PFSK-1 (cell line): ENCODE results near the gene LIPC.

ENCODE experiments used
- FOXP2 ChIP-seq: optimal IDR thresholded peaks from 2 replicates; pipeline ENCODE3; 2011; ENCODE audit warnings: borderline replicate concordance, control low read depth, inconsistent platforms; ENCODE audit not compliant: insufficient read depth; ENCODE audit errors: extremely low read length, extremely low read depth
- POLR2AphosphoS5 ChIP-seq: IDR thresholded peaks from 2 replicates; pipeline ENCODE4 v1.6.1; 2012; ENCODE audit warnings: low read depth, mild to moderate bottlenecking, control low read depth, low read length, moderate library complexity
- SIN3A ChIP-seq: IDR thresholded peaks from 2 replicates; pipeline ENCODE4 v1.6.1; 2012; ENCODE audit warnings: mild to moderate bottlenecking, low read length, moderate library complexity, borderline replicate concordance; ENCODE audit not compliant: insufficient read depth
- TAF1 ChIP-seq: IDR thresholded peaks from 2 replicates; pipeline ENCODE4 v1.6.1; 2012; ENCODE audit warnings: low read length, control low read depth, borderline replicate concordance; ENCODE audit not compliant: insufficient read depth
- TF ChIP-seq, protein P1 (sequence below), 2 experiments: IDR thresholded peaks; 2 replicates each; pipeline versions ENCODE4 v1.6.1 to v1.8.0; 2011 to 2012; ENCODE audit warnings: low read depth in 2 of 2, low read length in 2 of 2, control low read depth in 1 of 2, inconsistent platforms in 1 of 2, mild to moderate bottlenecking in 1 of 2, moderate library complexity in 1 of 2; ENCODE audit not compliant: insufficient read depth in 1 of 2

Gene LIPC

DNA sequence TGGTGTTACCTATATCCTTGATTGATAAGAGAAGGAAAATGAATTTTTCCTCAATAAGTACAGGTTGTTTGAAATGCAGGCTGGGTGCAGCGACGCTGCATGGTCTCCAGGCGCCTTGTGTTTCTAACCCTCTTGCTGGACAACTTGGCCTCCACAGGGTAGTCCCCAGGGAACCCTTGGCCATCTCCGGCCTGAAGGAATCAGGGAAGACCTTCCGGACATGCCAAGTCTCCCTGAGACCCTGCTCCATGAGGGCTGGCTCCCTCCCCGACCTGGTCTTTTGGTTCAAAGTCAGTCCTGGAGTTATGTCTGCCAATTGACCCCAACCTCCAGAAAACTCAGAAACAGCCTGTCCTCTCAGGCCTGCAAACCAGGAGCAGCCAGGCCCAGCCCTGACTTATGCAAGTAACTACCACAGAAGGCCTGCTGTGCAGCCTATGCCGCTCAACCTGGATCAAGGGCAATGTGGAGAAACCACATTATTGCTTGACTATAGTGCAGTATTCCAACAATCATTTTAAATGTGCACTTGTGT is 98.3 kb downstream of the LIPC start:
- TF ChIP-seq TAF1 (no peak), FOXP2 (no peak), SIN3A (no peak), POLR2AphosphoS5 (no peak)
- TF ChIP-seq, protein P1, sequence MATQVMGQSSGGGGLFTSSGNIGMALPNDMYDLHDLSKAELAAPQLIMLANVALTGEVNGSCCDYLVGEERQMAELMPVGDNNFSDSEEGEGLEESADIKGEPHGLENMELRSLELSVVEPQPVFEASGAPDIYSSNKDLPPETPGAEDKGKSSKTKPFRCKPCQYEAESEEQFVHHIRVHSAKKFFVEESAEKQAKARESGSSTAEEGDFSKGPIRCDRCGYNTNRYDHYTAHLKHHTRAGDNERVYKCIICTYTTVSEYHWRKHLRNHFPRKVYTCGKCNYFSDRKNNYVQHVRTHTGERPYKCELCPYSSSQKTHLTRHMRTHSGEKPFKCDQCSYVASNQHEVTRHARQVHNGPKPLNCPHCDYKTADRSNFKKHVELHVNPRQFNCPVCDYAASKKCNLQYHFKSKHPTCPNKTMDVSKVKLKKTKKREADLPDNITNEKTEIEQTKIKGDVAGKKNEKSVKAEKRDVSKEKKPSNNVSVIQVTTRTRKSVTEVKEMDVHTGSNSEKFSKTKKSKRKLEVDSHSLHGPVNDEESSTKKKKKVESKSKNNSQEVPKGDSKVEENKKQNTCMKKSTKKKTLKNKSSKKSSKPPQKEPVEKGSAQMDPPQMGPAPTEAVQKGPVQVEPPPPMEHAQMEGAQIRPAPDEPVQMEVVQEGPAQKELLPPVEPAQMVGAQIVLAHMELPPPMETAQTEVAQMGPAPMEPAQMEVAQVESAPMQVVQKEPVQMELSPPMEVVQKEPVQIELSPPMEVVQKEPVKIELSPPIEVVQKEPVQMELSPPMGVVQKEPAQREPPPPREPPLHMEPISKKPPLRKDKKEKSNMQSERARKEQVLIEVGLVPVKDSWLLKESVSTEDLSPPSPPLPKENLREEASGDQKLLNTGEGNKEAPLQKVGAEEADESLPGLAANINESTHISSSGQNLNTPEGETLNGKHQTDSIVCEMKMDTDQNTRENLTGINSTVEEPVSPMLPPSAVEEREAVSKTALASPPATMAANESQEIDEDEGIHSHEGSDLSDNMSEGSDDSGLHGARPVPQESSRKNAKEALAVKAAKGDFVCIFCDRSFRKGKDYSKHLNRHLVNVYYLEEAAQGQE (IDR thresholded peaks at IDR 0.05; ENCODE audit: insufficient read depth in 1 of 2, low read depth in 2 of 2, low read length in 2 of 2) = no peak

DNA sequence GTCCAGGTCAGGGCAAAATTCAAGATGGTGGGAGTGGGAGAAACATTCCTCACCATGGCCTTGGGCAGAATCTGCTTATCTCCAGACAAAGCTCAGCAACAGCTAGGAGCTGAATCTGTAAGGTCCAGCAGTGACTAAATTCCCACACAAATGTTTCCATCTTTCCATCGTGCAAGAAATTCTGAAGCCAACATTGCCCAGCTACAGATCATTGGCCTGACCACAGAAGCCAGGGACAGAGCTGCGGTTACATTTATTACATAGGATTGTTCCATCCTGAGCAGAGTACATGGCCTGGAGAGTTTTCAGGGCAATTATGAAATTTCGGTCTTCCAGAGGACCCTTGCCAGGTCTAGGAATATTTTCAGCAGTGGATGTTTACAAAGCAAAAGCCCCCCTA is 100.3 kb downstream of the LIPC start:
- TF ChIP-seq SIN3A = no peak
- TF ChIP-seq FOXP2 = no peak
- TF ChIP-seq TAF1 = no peak
- TF ChIP-seq POLR2AphosphoS5 = no peak
- TF ChIP-seq, protein P1 (IDR thresholded peaks at IDR 0.05; ENCODE audit: insufficient read depth in 1 of 2, low read depth in 2 of 2, low read length in 2 of 2) = no peak

DNA sequence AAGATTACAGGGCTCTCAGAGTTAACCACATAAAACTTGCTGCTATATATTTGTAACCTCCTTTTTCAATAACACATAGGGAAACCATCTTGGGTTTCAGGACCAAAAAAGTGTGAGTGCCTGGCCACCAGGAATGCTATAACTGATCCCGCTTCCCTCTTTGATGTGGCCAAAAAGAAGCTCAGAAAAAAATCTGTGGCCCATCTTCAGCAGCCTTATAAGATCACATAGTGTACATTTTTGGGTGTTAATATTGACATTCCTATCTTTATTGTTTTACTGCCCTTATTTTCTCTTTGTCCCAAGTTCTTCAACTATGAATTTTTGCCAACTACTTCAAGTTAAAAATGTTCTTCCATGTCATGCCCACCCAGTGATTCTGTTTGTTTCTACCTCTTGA is 102.8 kb downstream of the LIPC start:
- TF ChIP-seq POLR2AphosphoS5 (no peak), FOXP2 (no peak), TAF1 (no peak), SIN3A (no peak)
- TF ChIP-seq, protein P1 (IDR thresholded peaks at IDR 0.05; ENCODE audit: insufficient read depth in 1 of 2, low read depth in 2 of 2, low read length in 2 of 2) = no peak

DNA sequence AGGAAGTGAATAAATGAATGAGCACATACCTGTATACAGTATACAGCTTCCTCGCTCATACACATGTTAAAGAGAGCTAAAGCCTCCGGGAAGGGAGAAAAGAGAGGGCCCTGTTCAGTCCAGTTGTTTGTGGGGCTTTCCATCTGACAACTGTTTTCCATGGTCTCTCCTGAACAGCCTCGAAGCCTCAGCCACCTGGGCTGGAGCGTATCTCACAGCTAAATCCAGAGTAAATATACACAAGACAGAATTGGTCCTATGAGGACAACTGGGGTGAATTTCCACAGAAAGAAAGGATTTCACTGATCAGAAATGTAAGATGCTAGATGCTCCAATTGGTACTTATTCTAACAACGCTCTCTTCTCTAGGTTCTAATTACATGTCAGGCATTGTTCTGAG is 103.5 kb downstream of the LIPC start:
- TF ChIP-seq SIN3A (no peak), TAF1 (no peak), POLR2AphosphoS5 (no peak), FOXP2 (no peak)
- TF ChIP-seq, protein P1 (IDR thresholded peaks at IDR 0.05; ENCODE audit: insufficient read depth in 1 of 2, low read depth in 2 of 2, low read length in 2 of 2) = no peak

DNA sequence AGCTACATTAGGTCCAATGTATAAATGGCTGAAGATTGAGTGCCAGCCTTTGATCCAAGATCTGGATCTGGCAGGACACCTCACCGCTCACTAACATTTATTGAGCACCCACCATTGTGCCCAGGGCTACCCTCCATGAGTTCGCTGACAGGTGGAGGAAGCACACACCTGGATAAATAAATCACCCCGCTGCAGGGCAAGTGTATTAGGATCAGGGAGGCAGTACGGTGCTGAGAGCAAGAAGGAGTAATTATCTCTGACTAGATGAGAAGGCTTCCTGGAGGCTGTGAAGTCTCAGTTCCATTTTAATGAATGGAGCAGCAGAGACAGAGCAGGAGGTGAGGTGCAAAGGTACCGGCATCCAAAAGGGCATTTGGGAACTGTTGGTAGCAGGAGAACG is 104.1 kb downstream of the LIPC start:
- TF ChIP-seq FOXP2 (no peak), TAF1 (no peak), POLR2AphosphoS5 (no peak), SIN3A (no peak)
- TF ChIP-seq, protein P1 (IDR thresholded peaks at IDR 0.05; ENCODE audit: insufficient read depth in 1 of 2, low read depth in 2 of 2, low read length in 2 of 2) = no peak
